WTC11 (cell line): Measurements from ENCODE around the gene TRMT11. TPM values are rescaled to one million over a fixed set of nuclear protein-coding genes. Genes with fewer than 3 reads are reported as not detected.
A peak's percentile ranks its signal among the peaks of the same experiment; 100 is the strongest.

Experiments used
- CREM ChIP-seq: sonication (generic); formaldehyde crosslinking; IDR thresholded peaks from 2 replicates; pipeline ENCODE4 v1.8.1; 2022; ENCODE audit warnings: mild to moderate bottlenecking, missing genetic modification reagents, moderate library complexity
- EMX1 ChIP-seq: fragments of 250-450 bp; sonication (Bioruptor Pico); IDR thresholded peaks from 2 replicates; pipeline ENCODE4 v1.8.0; 2021; ENCODE audit warnings: mild to moderate bottlenecking
- FOXK1 ChIP-seq: sonication (generic); formaldehyde crosslinking; IDR thresholded peaks from 2 replicates; pipeline ENCODE4 v1.8.0; 2022; ENCODE audit warnings: mild to moderate bottlenecking, moderate library complexity, missing genetic modification reagents
- FOXP1 ChIP-seq: sonication (generic); formaldehyde crosslinking; IDR thresholded peaks from 2 replicates; pipeline ENCODE4 v1.8.0; 2022; ENCODE audit warnings: missing genetic modification reagents, mild to moderate bottlenecking, moderate library complexity, borderline replicate concordance
- JAZF1 ChIP-seq: fragments of 250-450 bp; sonication (Bioruptor Pico); IDR thresholded peaks from 2 replicates; pipeline ENCODE4 v1.9.0; 2021; ENCODE audit warnings: moderate library complexity, mild to moderate bottlenecking, inconsistent platforms
- NFE2L1 ChIP-seq: sonication (generic); formaldehyde crosslinking; IDR thresholded peaks from 2 replicates; pipeline ENCODE4 v1.8.1; 2023; ENCODE audit warnings: missing genetic modification reagents
- SMAD3 ChIP-seq: sonication (generic); formaldehyde crosslinking; IDR thresholded peaks from 2 replicates; pipeline ENCODE4 v1.8.0; 2022; ENCODE audit warnings: missing genetic modification reagents, mild to moderate bottlenecking, borderline replicate concordance
- SOX15 ChIP-seq: fragments of 250-450 bp; sonication (Bioruptor Pico); IDR thresholded peaks from 2 replicates; pipeline ENCODE4 v1.9.0; 2021; ENCODE audit warnings: mild to moderate bottlenecking
- TCF7 ChIP-seq: sonication (generic); formaldehyde crosslinking; IDR thresholded peaks from 2 replicates; pipeline ENCODE4 v1.8.0; 2022; ENCODE audit warnings: mild to moderate bottlenecking, low read depth, missing genetic modification reagents, moderate library complexity
- ZNF138 ChIP-seq: sonication (generic); formaldehyde crosslinking; conservative IDR thresholded peaks from 2 replicates; pipeline ENCODE4 v1.8.1; 2022; ENCODE audit warnings: mild to moderate bottlenecking, moderate library complexity, missing genetic modification reagents
- ZNF219 ChIP-seq: sonication (generic); formaldehyde crosslinking; IDR thresholded peaks from 2 replicates; pipeline ENCODE4 v1.8.0; 2023; ENCODE audit warnings: missing genetic modification reagents, mild to moderate bottlenecking, borderline replicate concordance
- ZNF232 ChIP-seq: sonication (generic); formaldehyde crosslinking; IDR thresholded peaks from 2 replicates; pipeline ENCODE4 v1.8.0; 2022; ENCODE audit warnings: mild to moderate bottlenecking, missing genetic modification reagents
- ZNF317 ChIP-seq: sonication (generic); formaldehyde crosslinking; IDR thresholded peaks from 2 replicates; pipeline ENCODE4 v1.8.1; 2023; ENCODE audit warnings: low read depth, mild to moderate bottlenecking, moderate library complexity, missing genetic modification reagents, borderline replicate concordance
- ZNF416 ChIP-seq: fragments of 250-450 bp; sonication (Bioruptor Pico); IDR thresholded peaks from 2 replicates; pipeline ENCODE4 v1.9.0; 2021; ENCODE audit warnings: mild to moderate bottlenecking, inconsistent platforms
- ZNF423 ChIP-seq: fragments of 250-450 bp; sonication (Bioruptor Pico); IDR thresholded peaks from 2 replicates; pipeline ENCODE4 v2.1.2; 2022; ENCODE audit warnings: mild to moderate bottlenecking, moderate library complexity
- total RNA-seq: library from RNA; stranded (reverse); gene quantifications from 3 replicates; pipeline ENCODE4 v1.2.3, GENCODE V29; 2021
- TF ChIP-seq, protein P1 (sequence below): sonication (generic); formaldehyde crosslinking; IDR thresholded peaks from 2 replicates; pipeline ENCODE4 v1.8.1; 2023; ENCODE audit warnings: mild to moderate bottlenecking, missing genetic modification reagents, moderate library complexity
- TF ChIP-seq, protein P2 (sequence below): fragments of 250-450 bp; sonication (Bioruptor Pico); IDR thresholded peaks from 2 replicates; pipeline ENCODE4 v1.9.0; 2021; ENCODE audit warnings: mild to moderate bottlenecking
- TF ChIP-seq, protein P3 (sequence below): sonication (generic); formaldehyde crosslinking; conservative IDR thresholded peaks from 2 replicates; pipeline ENCODE4 v1.8.1; 2022; ENCODE audit warnings: mild to moderate bottlenecking, missing genetic modification reagents
- TF ChIP-seq, protein P4 (sequence below): sonication (generic); formaldehyde crosslinking; IDR thresholded peaks from 2 replicates; pipeline ENCODE4 v1.8.1; 2023; ENCODE audit warnings: mild to moderate bottlenecking, missing genetic modification reagents, borderline replicate concordance
- TF ChIP-seq, protein P5 (sequence below): sonication (generic); formaldehyde crosslinking; IDR thresholded peaks from 2 replicates; pipeline ENCODE4 v1.8.0; 2022; ENCODE audit warnings: mild to moderate bottlenecking, missing genetic modification reagents
- TF ChIP-seq, protein P6 (sequence below): sonication (generic); formaldehyde crosslinking; IDR thresholded peaks from 2 replicates; pipeline ENCODE4 v1.8.0; 2022; ENCODE audit warnings: mild to moderate bottlenecking, missing genetic modification reagents
- TF ChIP-seq, protein P7 (sequence below): sonication (generic); formaldehyde crosslinking; IDR thresholded peaks from 2 replicates; pipeline ENCODE4 v1.8.0; 2022; ENCODE audit warnings: missing genetic modification reagents
- TF ChIP-seq, protein P8 (sequence below): sonication (generic); formaldehyde crosslinking; IDR thresholded peaks from 2 replicates; pipeline ENCODE4 v1.8.1; 2023; ENCODE audit warnings: mild to moderate bottlenecking, missing genetic modification reagents

The TRMT11 gene
- total RNA-seq, 1 experiment from 2014 or later: 32.3 TPM

DNA sequence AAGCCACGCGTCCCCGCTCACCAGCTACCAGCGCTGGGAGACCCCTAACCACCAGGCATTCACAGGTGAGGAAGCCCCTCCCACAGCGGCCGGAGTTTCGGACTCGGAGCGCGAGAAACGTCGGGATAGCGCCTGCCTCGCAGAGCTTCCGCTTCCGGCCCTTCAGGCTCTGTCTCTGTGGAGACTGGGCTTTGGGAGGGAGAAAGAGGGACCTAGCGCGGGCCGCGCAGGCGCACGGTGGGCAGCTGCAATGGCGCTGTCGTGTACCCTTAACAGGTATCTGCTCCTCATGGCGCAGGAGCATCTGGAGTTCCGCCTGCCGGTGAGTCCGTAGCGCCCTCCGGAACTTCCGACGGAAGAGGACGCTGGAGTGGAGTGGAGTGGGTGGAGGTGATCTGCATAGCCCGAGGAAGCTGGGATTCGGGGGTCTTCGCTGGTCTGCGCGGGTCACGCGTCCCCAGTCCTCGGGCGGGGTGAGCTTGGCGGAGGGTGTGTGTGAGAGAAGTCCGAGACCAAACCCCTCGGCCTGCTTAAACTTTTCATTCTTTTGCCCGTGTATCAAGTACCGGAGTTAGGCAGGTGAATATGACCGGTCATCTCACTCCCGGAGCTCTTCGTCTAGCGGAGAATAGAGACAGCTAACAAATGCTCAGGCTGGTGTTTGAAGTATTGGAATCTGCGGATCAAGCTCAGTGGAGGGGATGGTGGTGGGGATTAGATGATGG lies at the start of gene TRMT11 (continued):
- TF ChIP-seq, protein P1, sequence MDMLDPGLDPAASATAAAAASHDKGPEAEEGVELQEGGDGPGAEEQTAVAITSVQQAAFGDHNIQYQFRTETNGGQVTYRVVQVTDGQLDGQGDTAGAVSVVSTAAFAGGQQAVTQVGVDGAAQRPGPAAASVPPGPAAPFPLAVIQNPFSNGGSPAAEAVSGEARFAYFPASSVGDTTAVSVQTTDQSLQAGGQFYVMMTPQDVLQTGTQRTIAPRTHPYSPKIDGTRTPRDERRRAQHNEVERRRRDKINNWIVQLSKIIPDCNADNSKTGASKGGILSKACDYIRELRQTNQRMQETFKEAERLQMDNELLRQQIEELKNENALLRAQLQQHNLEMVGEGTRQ (CRISPR knock-in tag): peak; percentile 25; the same call in 1 of the 2 replicates
- TF ChIP-seq SMAD3 (CRISPR knock-in tag) (peak; percentile 89), JAZF1 (CRISPR knock-in tag) (no peak), ZNF138 (CRISPR knock-in tag) (0 out of 2 replicates have a peak, but pooled peaks have one; percentile 61), TCF7 (CRISPR knock-in tag) (no peak), ZNF317 (CRISPR knock-in tag) (no peak), ZNF232 (CRISPR knock-in tag) (peak; percentile 81; the same call in 1 of the 2 replicates), SOX15 (CRISPR knock-in tag) (no peak), NFE2L1 (0 out of 2 replicates have a peak, but pooled peaks have one; percentile 54), ZNF416 (CRISPR knock-in tag) (0 out of 2 replicates have a peak, but pooled peaks have one; percentile 4), EMX1 (no peak), ZNF219 (CRISPR knock-in tag) (no peak), FOXP1 (CRISPR knock-in tag) (peak; percentile 87; the same call in 1 of the 2 replicates), CREM (CRISPR knock-in tag) (peak; percentile 78; the same call in 1 of the 2 replicates), FOXK1 (CRISPR knock-in tag) (peak; percentile 54; the same call in 1 of the 2 replicates), ZNF423 (CRISPR knock-in tag) (no peak)
- TF ChIP-seq, protein P2, sequence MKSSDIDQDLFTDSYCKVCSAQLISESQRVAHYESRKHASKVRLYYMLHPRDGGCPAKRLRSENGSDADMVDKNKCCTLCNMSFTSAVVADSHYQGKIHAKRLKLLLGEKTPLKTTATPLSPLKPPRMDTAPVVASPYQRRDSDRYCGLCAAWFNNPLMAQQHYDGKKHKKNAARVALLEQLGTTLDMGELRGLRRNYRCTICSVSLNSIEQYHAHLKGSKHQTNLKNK (CRISPR knock-in tag): no peak
- TF ChIP-seq, protein P3, sequence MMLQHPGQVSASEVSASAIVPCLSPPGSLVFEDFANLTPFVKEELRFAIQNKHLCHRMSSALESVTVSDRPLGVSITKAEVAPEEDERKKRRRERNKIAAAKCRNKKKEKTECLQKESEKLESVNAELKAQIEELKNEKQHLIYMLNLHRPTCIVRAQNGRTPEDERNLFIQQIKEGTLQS (CRISPR knock-in tag): no peak
- TF ChIP-seq, protein P4, sequence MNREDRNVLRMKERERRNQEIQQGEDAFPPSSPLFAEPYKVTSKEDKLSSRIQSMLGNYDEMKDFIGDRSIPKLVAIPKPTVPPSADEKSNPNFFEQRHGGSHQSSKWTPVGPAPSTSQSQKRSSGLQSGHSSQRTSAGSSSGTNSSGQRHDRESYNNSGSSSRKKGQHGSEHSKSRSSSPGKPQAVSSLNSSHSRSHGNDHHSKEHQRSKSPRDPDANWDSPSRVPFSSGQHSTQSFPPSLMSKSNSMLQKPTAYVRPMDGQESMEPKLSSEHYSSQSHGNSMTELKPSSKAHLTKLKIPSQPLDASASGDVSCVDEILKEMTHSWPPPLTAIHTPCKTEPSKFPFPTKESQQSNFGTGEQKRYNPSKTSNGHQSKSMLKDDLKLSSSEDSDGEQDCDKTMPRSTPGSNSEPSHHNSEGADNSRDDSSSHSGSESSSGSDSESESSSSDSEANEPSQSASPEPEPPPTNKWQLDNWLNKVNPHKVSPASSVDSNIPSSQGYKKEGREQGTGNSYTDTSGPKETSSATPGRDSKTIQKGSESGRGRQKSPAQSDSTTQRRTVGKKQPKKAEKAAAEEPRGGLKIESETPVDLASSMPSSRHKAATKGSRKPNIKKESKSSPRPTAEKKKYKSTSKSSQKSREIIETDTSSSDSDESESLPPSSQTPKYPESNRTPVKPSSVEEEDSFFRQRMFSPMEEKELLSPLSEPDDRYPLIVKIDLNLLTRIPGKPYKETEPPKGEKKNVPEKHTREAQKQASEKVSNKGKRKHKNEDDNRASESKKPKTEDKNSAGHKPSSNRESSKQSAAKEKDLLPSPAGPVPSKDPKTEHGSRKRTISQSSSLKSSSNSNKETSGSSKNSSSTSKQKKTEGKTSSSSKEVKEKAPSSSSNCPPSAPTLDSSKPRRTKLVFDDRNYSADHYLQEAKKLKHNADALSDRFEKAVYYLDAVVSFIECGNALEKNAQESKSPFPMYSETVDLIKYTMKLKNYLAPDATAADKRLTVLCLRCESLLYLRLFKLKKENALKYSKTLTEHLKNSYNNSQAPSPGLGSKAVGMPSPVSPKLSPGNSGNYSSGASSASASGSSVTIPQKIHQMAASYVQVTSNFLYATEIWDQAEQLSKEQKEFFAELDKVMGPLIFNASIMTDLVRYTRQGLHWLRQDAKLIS (CRISPR knock-in tag): no peak
- TF ChIP-seq, protein P5, sequence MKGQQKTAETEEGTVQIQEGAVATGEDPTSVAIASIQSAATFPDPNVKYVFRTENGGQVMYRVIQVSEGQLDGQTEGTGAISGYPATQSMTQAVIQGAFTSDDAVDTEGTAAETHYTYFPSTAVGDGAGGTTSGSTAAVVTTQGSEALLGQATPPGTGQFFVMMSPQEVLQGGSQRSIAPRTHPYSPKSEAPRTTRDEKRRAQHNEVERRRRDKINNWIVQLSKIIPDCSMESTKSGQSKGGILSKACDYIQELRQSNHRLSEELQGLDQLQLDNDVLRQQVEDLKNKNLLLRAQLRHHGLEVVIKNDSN: 0 out of 2 replicates have a peak, but pooled peaks have one; percentile 28
- TF ChIP-seq, protein P6, sequence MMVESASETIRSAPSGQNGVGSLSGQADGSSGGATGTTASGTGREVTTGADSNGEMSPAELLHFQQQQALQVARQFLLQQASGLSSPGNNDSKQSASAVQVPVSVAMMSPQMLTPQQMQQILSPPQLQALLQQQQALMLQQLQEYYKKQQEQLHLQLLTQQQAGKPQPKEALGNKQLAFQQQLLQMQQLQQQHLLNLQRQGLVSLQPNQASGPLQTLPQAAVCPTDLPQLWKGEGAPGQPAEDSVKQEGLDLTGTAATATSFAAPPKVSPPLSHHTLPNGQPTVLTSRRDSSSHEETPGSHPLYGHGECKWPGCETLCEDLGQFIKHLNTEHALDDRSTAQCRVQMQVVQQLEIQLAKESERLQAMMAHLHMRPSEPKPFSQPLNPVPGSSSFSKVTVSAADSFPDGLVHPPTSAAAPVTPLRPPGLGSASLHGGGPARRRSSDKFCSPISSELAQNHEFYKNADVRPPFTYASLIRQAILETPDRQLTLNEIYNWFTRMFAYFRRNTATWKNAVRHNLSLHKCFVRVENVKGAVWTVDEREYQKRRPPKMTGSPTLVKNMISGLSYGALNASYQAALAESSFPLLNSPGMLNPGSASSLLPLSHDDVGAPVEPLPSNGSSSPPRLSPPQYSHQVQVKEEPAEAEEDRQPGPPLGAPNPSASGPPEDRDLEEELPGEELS: peak; percentile 88
- TF ChIP-seq, protein P7, sequence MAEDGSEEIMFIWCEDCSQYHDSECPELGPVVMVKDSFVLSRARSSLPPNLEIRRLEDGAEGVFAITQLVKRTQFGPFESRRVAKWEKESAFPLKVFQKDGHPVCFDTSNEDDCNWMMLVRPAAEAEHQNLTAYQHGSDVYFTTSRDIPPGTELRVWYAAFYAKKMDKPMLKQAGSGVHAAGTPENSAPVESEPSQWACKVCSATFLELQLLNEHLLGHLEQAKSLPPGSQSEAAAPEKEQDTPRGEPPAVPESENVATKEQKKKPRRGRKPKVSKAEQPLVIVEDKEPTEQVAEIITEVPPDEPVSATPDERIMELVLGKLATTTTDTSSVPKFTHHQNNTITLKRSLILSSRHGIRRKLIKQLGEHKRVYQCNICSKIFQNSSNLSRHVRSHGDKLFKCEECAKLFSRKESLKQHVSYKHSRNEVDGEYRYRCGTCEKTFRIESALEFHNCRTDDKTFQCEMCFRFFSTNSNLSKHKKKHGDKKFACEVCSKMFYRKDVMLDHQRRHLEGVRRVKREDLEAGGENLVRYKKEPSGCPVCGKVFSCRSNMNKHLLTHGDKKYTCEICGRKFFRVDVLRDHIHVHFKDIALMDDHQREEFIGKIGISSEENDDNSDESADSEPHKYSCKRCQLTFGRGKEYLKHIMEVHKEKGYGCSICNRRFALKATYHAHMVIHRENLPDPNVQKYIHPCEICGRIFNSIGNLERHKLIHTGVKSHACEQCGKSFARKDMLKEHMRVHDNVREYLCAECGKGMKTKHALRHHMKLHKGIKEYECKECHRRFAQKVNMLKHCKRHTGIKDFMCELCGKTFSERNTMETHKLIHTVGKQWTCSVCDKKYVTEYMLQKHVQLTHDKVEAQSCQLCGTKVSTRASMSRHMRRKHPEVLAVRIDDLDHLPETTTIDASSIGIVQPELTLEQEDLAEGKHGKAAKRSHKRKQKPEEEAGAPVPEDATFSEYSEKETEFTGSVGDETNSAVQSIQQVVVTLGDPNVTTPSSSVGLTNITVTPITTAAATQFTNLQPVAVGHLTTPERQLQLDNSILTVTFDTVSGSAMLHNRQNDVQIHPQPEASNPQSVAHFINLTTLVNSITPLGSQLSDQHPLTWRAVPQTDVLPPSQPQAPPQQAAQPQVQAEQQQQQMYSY (CRISPR knock-in tag): no peak
- TF ChIP-seq, protein P8, sequence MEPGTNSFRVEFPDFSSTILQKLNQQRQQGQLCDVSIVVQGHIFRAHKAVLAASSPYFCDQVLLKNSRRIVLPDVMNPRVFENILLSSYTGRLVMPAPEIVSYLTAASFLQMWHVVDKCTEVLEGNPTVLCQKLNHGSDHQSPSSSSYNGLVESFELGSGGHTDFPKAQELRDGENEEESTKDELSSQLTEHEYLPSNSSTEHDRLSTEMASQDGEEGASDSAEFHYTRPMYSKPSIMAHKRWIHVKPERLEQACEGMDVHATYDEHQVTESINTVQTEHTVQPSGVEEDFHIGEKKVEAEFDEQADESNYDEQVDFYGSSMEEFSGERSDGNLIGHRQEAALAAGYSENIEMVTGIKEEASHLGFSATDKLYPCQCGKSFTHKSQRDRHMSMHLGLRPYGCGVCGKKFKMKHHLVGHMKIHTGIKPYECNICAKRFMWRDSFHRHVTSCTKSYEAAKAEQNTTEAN (CRISPR knock-in tag): no peak
